Stimulated activated CD8-positive, alpha-beta memory T cell treated with anti-CD3 and anti-CD28 coated beads, Interleukin-4, amount 100 ng/mL, for 24 hours (primary cell): ENCODE measurements around the gene TMEM63B.
A peak's percentile ranks its signal among the peaks of the same experiment; 100 is the strongest.

Source experiments
- DNase-seq: peaks from one replicate; pipeline ENCODE4 v3.0.0-alpha.2; 2020; ENCODE audit warnings: low read depth

TMEM63B gene

GRCh38 chr6:44145839-44146238 is 18.5 kb downstream of the TMEM63B start:
- DNase-seq, result no peak

DNA sequence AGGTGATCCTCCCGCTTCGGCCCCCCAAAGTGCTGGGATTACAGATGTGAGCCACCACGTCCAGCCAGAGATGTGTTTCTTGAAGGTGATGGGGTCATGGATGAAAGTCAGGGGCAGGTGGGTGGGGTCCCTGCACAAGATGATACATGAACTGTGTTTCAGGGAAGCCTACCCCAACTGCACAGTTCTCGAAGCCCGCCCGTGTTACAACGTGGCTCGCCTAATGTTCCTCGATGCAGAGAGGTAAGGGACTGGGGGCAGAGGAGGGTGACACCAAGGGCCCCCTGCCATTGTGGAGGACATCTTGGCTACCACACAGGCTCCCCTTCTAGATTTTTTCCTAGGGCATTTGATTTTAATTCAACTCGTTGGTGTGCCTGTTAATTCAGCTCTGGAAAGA is 19.3 kb downstream of the TMEM63B start:
- DNase-seq, result no peak

GRCh38 chr6:44147256-44147655 is 19.9 kb downstream of the TMEM63B start:
- no peak for DNase-seq

GRCh38 chr6:44148306-44148705 is 21.0 kb downstream of the TMEM63B start:
- no peak for DNase-seq

DNA sequence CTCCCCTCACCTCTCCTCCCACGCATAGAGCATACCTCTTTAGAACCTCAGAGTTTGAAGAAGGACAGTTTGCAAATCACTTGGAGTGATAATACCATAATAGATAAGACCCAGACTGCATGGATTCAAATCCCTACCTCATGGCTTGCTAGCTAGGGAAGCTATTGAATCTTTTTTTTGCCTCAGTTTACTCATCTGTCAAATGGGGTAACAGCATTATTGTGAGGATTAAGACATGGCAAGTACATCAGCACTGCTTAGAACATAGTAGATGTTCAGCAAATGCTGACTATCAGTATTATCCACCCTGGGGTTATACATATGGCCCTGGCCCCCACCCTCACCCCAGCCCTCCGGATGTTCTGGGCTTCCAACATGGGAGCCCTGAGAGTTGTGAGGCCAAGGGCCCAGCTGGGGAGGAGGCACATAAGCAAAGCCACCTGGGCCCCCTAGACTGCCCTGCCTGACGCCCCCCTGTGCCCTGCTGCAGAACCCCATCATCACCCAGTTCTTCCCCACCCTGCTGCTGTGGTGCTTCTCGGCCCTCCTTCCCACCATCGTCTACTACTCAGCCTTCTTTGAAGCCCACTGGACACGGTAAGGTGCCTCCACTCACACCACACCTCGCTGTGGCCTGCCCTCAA is 22.1 kb downstream of the TMEM63B start:
- DNase-seq, result no peak

GRCh38 chr6:44150317-44150917 is 23.1 kb downstream of the TMEM63B start:
- no peak for DNase-seq

DNA sequence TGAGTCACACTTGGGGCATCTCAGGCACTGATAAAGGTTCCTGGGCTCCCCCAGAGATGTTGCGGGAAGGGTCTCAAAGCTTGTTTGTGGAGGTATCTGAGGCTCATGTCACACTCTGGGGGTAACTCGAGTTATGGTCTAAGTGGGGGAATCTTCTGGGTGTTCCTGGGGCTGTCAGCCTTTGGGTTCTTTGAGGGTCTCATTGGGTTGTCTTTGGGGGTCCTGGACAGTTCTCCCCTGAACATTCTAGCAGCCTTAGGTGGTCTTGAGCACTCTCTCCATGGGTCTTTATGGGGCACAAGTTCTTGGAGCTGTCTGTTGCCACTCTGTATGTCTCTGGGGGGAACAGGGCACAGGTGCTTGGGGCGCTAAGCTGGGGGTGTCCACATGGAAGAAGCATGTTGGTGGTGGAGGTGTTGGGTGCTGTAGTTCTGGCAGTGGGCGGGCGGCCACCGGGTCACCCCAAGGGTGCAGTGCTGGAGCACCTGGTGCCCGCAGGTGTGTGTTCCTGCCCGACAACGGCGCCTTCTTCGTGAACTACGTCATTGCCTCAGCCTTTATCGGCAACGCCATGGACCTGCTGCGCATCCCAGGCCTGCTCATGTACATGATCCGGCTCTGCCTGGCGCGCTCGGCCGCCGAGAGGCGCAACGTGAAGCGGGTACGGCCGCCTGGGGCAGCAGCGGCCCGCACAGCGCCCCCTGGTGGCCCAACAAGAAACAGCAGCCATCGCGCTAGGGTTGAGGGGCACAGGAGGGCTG is 24.2 kb downstream of the TMEM63B start:
- DNase-seq, result peak; percentile 70

DNA sequence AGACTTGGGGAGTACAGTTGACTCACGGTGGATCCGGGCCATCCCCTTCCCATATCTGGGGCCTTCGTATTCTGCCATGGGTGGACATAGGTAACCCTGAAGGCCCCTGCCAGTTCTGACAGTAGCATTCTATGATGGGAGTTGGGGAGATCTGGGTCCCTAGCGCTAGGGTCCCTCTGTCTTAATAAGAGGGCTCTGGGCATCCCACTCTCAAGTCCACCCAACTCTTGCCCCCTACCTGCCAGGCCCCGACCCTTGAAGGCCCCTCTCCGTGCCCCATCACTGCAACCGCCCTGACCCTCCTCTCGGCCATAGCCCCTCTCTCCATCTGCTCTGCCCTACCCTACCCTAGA is 24.7 kb downstream of the TMEM63B start:
- DNase-seq, result no peak

DNA sequence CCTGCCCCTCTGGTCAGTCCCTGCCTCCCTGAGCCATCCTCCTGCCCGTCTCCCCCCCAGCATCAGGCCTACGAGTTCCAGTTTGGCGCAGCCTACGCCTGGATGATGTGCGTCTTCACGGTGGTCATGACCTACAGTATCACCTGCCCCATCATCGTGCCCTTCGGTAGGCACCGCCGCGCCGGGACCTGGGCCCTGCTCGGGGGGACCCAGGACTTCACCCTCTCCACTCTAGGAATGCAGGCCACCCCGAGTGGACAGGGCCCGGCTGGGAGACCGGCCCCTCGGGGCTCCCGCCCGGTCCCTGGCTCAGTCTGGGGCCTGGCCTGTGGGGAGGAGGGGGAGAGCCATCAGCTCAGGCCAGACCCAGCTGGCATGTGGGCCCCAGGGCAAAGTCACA is 25.2 kb downstream of the TMEM63B start:
- no peak for DNase-seq

- DNase-seq, result no peak
Observed at GRCh38 chr6:44154067-44154466, 26.7 kb downstream of the TMEM63B start.

- DNase-seq, result no peak
Observed at GRCh38 chr6:44156494-44157151, 29.3 kb downstream of the TMEM63B start.

DNA sequence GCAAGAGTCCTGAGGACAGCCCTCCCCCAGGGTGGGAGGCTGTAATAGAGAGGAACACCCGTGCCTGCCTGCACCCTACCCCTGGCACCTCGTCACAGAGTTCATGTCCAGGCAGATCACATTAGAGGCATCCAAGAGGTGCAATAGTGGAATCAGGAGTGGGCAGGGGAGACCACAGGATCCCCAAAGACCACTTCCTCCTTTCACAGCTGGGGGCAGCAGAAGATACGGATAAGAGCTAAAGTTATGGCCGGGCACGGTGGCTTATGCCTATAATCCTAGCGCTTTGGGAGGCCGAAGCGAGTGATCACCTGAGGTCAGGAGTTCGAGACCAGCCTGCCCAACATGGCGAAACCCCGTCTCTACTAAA is 29.8 kb downstream of the TMEM63B start:
- DNase-seq, result no peak

DNA sequence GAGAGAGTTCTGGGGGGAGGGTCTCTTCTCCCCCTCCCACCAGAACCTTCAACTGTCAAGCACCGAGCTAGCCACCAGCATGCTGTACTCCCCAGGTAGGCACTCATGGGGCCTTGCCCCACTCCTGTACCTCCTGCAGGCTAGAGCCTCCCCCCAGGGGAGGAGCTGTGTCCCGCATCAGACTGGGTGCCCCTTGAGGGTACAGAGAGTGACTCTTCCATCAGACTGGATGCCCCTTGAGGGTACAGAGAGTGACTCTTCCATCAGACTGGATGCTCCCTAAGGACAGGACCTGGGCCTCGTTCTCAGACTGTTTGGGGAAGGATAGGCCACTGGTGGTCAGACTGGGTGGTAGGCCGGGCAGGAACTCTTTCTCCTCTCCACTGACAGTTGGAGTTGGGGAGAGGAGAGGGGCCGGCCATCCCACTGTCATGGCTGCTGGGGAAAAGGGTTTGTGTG is 31.4 kb downstream of the TMEM63B start, which contains the start of gene CAPN11:
Gene CAPN11 (plus strand): TSS at position 51 of the 459 bp plus-strand sequence. CDS start 29 bp downstream, at position 80.
- no peak for DNase-seq

DNA sequence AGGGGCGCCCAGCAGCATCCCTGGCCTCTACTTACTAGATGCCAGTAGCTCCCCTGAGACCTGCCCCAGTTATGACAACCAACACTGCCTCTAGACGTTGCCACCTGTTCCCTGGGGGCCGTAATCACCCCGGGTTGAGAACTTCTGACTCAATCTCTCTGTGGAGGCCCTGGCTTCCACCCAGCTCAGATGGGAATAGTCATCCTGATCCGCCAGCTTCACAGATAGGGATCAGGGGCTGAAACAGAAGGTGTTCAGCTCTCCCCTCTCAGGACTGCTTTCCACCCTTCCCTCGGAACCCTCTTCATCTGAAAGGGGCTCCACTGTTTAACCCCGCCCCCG is 34.6 kb downstream of the TMEM63B start:
- no peak for DNase-seq

GRCh38 chr6:44162876-44163625 is 35.7 kb downstream of the TMEM63B start:
- DNase-seq, result no peak

DNA sequence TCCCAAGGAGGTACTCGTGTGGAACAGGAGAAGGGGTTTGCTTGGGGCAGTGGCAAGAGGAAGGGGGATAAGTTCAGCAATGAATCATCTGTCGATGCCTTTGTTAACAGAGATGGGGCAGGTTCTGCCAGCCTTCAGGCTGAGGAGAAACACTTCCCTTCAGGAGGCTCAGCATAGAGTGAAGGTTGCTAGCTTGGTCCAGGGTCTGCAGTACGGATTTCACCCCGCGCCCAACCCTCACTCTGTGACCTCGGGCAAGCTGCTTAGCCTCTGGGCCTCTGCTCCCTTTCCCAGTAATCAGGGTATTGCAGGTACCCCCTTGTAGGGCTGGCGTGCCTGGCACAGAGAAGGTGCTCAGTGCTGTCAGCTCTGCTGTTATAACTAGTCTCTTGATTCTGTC is 38.8 kb downstream of the TMEM63B start:
- no peak for DNase-seq

DNA sequence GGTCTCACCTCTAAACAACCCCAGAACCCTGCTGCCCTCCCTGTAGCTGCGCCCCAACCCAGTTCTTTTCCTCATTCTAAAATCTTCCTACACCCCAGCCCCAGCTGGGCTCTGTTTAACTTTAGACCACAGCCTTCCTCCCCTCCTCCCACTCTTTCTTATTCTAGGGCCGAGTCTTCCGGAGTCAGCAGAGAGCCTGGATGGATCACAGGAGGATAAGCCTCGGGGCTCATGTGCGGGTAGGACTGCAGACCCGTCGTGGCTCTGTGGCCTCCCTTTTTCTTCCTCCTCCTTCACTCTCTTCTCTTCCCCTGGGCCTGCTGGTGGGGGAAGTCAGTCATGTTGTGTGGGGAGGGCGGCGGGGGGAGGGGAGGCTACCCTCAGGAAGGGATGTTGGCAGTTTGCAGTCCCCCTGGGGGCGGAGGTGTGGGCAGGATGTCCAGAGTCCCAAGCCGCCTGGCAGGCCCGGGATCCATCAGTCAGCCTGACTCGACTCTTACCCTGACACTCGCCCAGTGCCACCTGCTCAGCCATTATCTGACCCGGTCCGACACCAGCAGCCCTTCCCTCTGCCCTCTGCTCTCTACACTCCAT is 39.3 kb downstream of the TMEM63B start:
- no peak for DNase-seq

GRCh38 chr6:44167567-44167966 is 40.2 kb downstream of the TMEM63B start:
- no peak for DNase-seq

- DNase-seq, result no peak
Observed at GRCh38 chr6:44169154-44169553, 41.8 kb downstream of the TMEM63B start.

- DNase-seq, result no peak
Observed at GRCh38 chr6:44169886-44170570, 42.7 kb downstream of the TMEM63B start.

DNA sequence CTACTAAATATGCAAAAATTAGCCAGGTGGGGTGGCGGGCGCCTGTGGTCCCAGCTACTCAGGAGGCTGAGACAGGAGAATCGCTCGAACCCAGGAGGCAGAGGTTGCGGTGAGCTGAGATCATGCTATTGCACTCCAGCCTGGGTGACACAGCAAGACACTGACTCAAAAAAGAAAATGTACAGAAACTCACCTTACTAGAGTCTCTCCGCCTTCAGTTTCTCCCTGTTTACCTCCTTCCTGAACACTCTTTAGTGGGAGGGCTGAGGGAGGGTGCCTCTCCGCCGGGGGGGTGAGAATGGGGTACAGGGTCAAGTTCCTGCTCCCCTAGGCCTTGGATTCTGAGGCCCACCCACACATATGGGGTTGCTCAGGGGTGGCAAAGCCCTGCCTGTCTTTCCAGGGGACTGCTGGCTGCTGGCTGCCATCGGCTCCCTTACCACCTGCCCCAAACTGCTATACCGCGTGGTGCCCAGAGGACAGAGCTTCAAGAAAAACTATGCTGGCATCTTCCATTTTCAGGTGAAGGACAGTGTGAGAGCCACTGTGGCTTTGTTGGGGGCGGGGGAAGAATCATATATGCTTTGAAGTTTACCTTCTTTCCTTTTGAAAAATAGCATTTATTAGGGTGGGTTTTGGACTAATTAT is 44.7 kb downstream of the TMEM63B start:
- DNase-seq, result no peak
